K562 (cell line): ENCODE data around the gene ERC2. TPM values are rescaled to one million over a fixed set of nuclear protein-coding genes. Genes with fewer than 3 reads are reported as not detected.

Source experiments
- ATAC-seq: fragments of 200-7000 bp; cut with Tn5 transposase; 3 replicates; pipeline ENCODE4 v1.9.1; 2020; ENCODE audit warnings: moderate library complexity
- BruUV-seq: library from RNA; stranded (reverse); fragments of 400-500 nt; replicated peaks from 2 replicates; lab custom pipeline; 2021; lab: Mats Ljungman, UMichigan
- CTCF ChIA-PET: fragments of 300-600 bp; formaldehyde crosslinking; extraction: SDS; loops from one replicate; lab custom pipeline; 2021; ENCODE audit warnings: low intra/inter-chr PET ratio; lab: Yijun Ruan, JAX
- POLR2A ChIA-PET: fragments of 300-600, 350-650 bp; sonication (Branson Sonifier 250); formaldehyde crosslinking; extraction: SDS; loops from one replicate; lab custom pipeline; 2021; ENCODE audit warnings: antibody characterized with exemption, inconsistent platforms; lab: Yijun Ruan, JAX
- DNase-seq, 4 experiments: peaks; one replicate each; pipeline versions ENCODE4 v3.0.0 to v3.0.0-alpha.2; 2011 to 2018; ENCODE audit warnings: low spot score in 3 of 4, mixed read lengths in 3 of 4; ENCODE audit errors: extremely low read depth in 1 of 4
- FAIRE-seq: peaks from 2 replicates; lab custom pipeline; 2011; peaks lifted over from hg19 to GRCh38; lab: Jason Lieb, UNC
- H2AFZ ChIP-seq: 2 replicates; pipeline ENCODE4 v1.6.0; 2011; ENCODE audit warnings: low read depth, low read length, control low read depth, inconsistent platforms
- H3K27ac ChIP-seq: fragments of 200-600 bp; 3 replicates; pipeline ENCODE4 v1.8.0; 2011; ENCODE audit warnings: low read depth, mild to moderate bottlenecking, control low read depth, inconsistent platforms, low read length, moderate library complexity, mixed read lengths; ENCODE audit errors: extremely low read depth
- H3K27me3 ChIP-seq, 2 experiments: fragments of 300-600 bp in 1 of 2; 2 replicates in 1 of 2; 3 replicates in 1 of 2; pipeline versions ENCODE4 v1.6.0 to v1.8.0; 2011; ENCODE audit warnings: inconsistent platforms in 2 of 2, low read length in 2 of 2, mild to moderate bottlenecking in 1 of 2, mixed read lengths in 1 of 2, moderate library complexity in 1 of 2; ENCODE audit not compliant: control insufficient read depth in 2 of 2, insufficient read depth in 2 of 2
- H3K36me3 ChIP-seq: fragments of 300-600 bp; 3 replicates; pipeline ENCODE4 v1.8.0; 2011; ENCODE audit warnings: mild to moderate bottlenecking, low read length, inconsistent platforms; ENCODE audit not compliant: control insufficient read depth, insufficient read depth
- H3K4me1 ChIP-seq, 2 experiments: fragments of 200-600 bp in 1 of 2; replicated peaks in 1 of 2; 2 replicates in 1 of 2; 3 replicates in 1 of 2; pipeline versions ENCODE4 v1.5.1 to v1.8.0; 2011; ENCODE audit warnings: inconsistent platforms in 2 of 2, low read length in 2 of 2, mild to moderate bottlenecking in 1 of 2, mixed read lengths in 1 of 2, moderate library complexity in 1 of 2; ENCODE audit not compliant: control insufficient read depth in 2 of 2, insufficient read depth in 2 of 2
- H3K4me2 ChIP-seq: 2 replicates; pipeline ENCODE4 v1.6.1; 2011; ENCODE audit warnings: low read length, control low read depth, inconsistent platforms, mixed read lengths; ENCODE audit not compliant: insufficient read depth
- H3K4me3 ChIP-seq: fragments of 200-600 bp; sonication (generic), shearing (Covaris generic); 2 replicates; pipeline ENCODE4 v1.5.1; 2016; ENCODE audit warnings: control low read depth, inconsistent platforms
- H3K79me2 ChIP-seq: fragments of 200-600 bp; 3 replicates; pipeline ENCODE4 v1.8.0; 2011; ENCODE audit warnings: low read length, inconsistent platforms; ENCODE audit not compliant: control insufficient read depth, insufficient read depth
- H3K9ac ChIP-seq, 2 experiments: 2 replicates each; pipeline versions ENCODE4 v1.6.0 to v1.6.1; 2011; ENCODE audit warnings: low read depth in 2 of 2, low read length in 2 of 2, control low read depth in 1 of 2, inconsistent platforms in 1 of 2, mild to moderate bottlenecking in 1 of 2, mixed read lengths in 1 of 2; ENCODE audit not compliant: insufficient read depth in 1 of 2
- H3K9me1 ChIP-seq: one replicate; pipeline ENCODE4 v1.6.0; 2011; ENCODE audit warnings: inconsistent platforms, mild to moderate bottlenecking, low read length, moderate library complexity; ENCODE audit not compliant: control insufficient read depth, insufficient read depth
- H3K9me3 ChIP-seq: replicated peaks from 2 replicates; pipeline ENCODE4 v1.5.1; 2011; ENCODE audit warnings: low read depth, low read length, inconsistent platforms; ENCODE audit not compliant: control insufficient read depth, insufficient read depth
- H4K20me1 ChIP-seq: replicated peaks from 2 replicates; pipeline ENCODE4 v1.6.1; 2011; ENCODE audit warnings: low read length, inconsistent platforms, mixed read lengths; ENCODE audit not compliant: control insufficient read depth, insufficient read depth
- E2F6 ChIP-seq, 2 experiments: IDR thresholded peaks; 2 replicates each; pipeline ENCODE4 v1.6.1; 2011; ENCODE audit warnings: borderline replicate concordance in 1 of 2, control low read depth in 1 of 2, low read depth in 1 of 2, low read length in 1 of 2, mild to moderate bottlenecking in 1 of 2, mixed read lengths in 1 of 2, moderate library complexity in 1 of 2; ENCODE audit not compliant: insufficient read depth in 1 of 2, insufficient read length in 1 of 2, poor library complexity in 1 of 2, severe bottlenecking in 1 of 2; ENCODE audit errors: extremely low read depth in 1 of 2
- GATAD2B ChIP-seq: fragments of 450-650 bp; IDR thresholded peaks from 2 replicates; pipeline ENCODE4 v1.6.1; 2017; ENCODE audit warnings: mild to moderate bottlenecking, borderline replicate concordance
- HEY1 ChIP-seq: fragments of 250-450 bp; sonication (Bioruptor Pico); IDR thresholded peaks from 2 replicates; pipeline ENCODE4 v1.5.0; 2020; ENCODE audit warnings: mild to moderate bottlenecking, moderate library complexity, borderline replicate concordance
- NR2C1 ChIP-seq, 2 experiments: fragments of 450-650 bp; IDR thresholded peaks; 2 replicates each; pipeline ENCODE4 v1.6.1; 2017; ENCODE audit warnings: mild to moderate bottlenecking in 2 of 2, antibody characterized with exemption in 1 of 2, inconsistent platforms in 1 of 2, missing compliant biosample characterization in 1 of 2, missing genetic modification characterization in 1 of 2
- PKNOX1 ChIP-seq: fragments of 450-650 bp; IDR thresholded peaks from 2 replicates; pipeline ENCODE4 v1.6.1; 2016
- TAF1 ChIP-seq: IDR thresholded peaks from 2 replicates; pipeline ENCODE4 v1.6.1; 2011; ENCODE audit warnings: mild to moderate bottlenecking, low read length, moderate library complexity; ENCODE audit not compliant: insufficient read depth, control insufficient read depth, severe bottlenecking; ENCODE audit errors: extremely low read depth
- ZNF175 ChIP-seq: fragments of 200-800 bp; sonication (Bioruptor generic); IDR thresholded peaks from 2 replicates; pipeline ENCODE4 v1.6.1; 2016; ENCODE audit warnings: low read depth, mild to moderate bottlenecking, missing genetic modification characterization, missing compliant biosample characterization
- ZNF24 ChIP-seq: fragments of 450-650 bp; IDR thresholded peaks from 2 replicates; pipeline ENCODE4 v1.6.1; 2016
- ZNF3 ChIP-seq: fragments of 250-450 bp; sonication (Bioruptor Pico); IDR thresholded peaks from 2 replicates; pipeline ENCODE4 v1.5.0; 2021; ENCODE audit warnings: mild to moderate bottlenecking, moderate library complexity
- ZNF41 ChIP-seq: fragments of 250-450 bp; sonication (Bioruptor Pico); conservative IDR thresholded peaks from 2 replicates; pipeline ENCODE4 v1.4.0; 2020; ENCODE audit warnings: mild to moderate bottlenecking
- WGBS: fragments of 100-300 bp; shearing (Covaris generic); methylation state at CpG from one replicate; pipeline ENCODE4 v1.1.6; 2016; ENCODE audit warnings: low coverage, mixed read lengths; ENCODE audit not compliant: insufficient coverage; ENCODE audit errors: missing lambda C conversion rate; 5-methylcytosine and 5-hydroxymethylcytosine counted together
- in situ Hi-C: fragments of 300-500 bp; cut with MboI; formaldehyde crosslinking; loops from 4 replicates; pipeline ENCODE4 v1.15.0; 2018; ENCODE audit warnings: inconsistent platforms, mixed read lengths
- intact Hi-C: fragments of 100-400 bp; cut with micrococcal nuclease; formaldehyde crosslinking; loops from 2 replicates; pipeline ENCODE4 v1.14.2; 2022
- polyA plus RNA-seq, 8 experiments: library from polyadenylated mRNA; depleted of rRNA in 4 of 8; stranded (reverse) in 5 of 8; unstranded in 3 of 8; fragments of >200 nt; fragmentation: Nextera tagmentation in 2 of 8; fragmentation: Illumina TruSeq in 1 of 8; extraction: Ambion mirVana in 2 of 8; extraction: Trizol in 1 of 8; gene quantifications; 2 replicates each; pipeline versions ENCODE4 v1.2.1 to v1.2.3, GENCODE V29; 2011 to 2014; ENCODE audit warnings: inconsistent platforms in 1 of 8, missing spikeins in 1 of 8
- total RNA-seq, 7 experiments: library from RNA; depleted of rRNA in 6 of 7; stranded (reverse); fragments of >200 nt in 6 of 7; fragmentation: Illumina TruSeq in 2 of 7; extraction: Trizol in 2 of 7; gene quantifications; 2 replicates each; pipeline versions ENCODE4 v1.2.1 to v1.2.3, GENCODE V29; 2011 to 2021; ENCODE audit warnings: low replicate concordance in 1 of 7
- TF ChIP-seq, protein P1 (sequence below): conservative IDR thresholded peaks from 2 replicates; pipeline ENCODE4 v1.6.1; 2011; ENCODE audit warnings: low read depth, mild to moderate bottlenecking, low read length; ENCODE audit not compliant: control insufficient read depth
- TF ChIP-seq, protein P2 (sequence below), 2 experiments: IDR thresholded peaks; 2 replicates each; pipeline ENCODE4 v1.6.1; 2012; ENCODE audit warnings: improper control_type of control experiment in 2 of 2, low read depth in 2 of 2, low read length in 2 of 2, borderline replicate concordance in 1 of 2

ERC2 gene
- total and polyA plus RNA-seq, 9 of the 15 experiments (the other 6 are each of a cell fraction or from before 2014, with no cell fraction given), result 0.04 to 0.18 (median 0.07) TPM; not detected in 2

GRCh38 chr3:55796533-55796932, 671.7 kb downstream of the ERC2 start:
- WGBS, result 0% methylated on average over 4 of the region's 5 CpGs
- no peaks in the 10 kb centered on the region for H3K36me3 ChIP-seq

DNA sequence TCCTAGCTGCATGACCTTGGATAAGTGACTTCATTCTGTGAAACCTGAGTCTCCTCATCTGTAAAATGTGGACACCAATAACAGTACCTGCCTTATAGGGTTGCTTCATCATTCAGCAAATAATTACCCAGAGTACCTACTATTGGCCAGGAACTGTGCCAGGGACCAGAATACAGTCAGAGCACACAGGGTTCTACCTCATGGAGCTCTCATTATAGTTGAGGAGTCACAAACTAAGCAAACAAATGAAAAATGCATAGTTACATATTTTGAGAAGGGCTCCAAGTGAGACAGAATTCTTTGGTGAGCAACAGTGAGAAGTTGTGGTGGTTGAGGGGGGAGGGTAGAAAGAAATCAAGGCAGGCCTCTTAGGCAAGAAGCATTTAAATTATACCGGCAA, 672.5 kb downstream of the ERC2 start:
- no peak for ATAC-seq
- no peaks in the 10 kb centered on the region for H3K9me1 ChIP-seq
- no peak for DNase-seq
- H3K36me3 ChIP-seq, result no peaks in the 10 kb centered on the region
- no peak overlapping the region for H2AFZ ChIP-seq
- no peak overlapping the region for H3K4me2 ChIP-seq
- POLR2A ChIA-PET, result interaction anchor here (0.9 kb wide), 1 partner anchor 10 kb away, joined by 4 read pairs; no protein-coding TSS in a partner anchor
- H3K4me1 ChIP-seq, result no peaks in the 10 kb centered on the region
- no peak overlapping the region for H3K27ac ChIP-seq
- no peaks in the 10 kb centered on the region for H3K27me3 ChIP-seq
- intact Hi-C loops, result no loop called here
- in situ Hi-C loops, result no loop called here
- H3K4me3 ChIP-seq, result no peak overlapping the region
- H3K9me3 ChIP-seq, result no peaks in the 10 kb centered on the region
- 0% methylated on average over 1 of the region's 1 CpG for WGBS
- FAIRE-seq, result no peak
- no peaks in the 10 kb centered on the region for H4K20me1 ChIP-seq
- no peak overlapping the region for H3K9ac ChIP-seq
- CTCF ChIA-PET, result no interaction called here
- no TSS peak for BruUV-seq
- no peaks in the 10 kb centered on the region for H3K79me2 ChIP-seq
- TF ChIP-seq ZNF41 (CRISPR knock-in tag), result no peak
- TF ChIP-seq, protein P1, sequence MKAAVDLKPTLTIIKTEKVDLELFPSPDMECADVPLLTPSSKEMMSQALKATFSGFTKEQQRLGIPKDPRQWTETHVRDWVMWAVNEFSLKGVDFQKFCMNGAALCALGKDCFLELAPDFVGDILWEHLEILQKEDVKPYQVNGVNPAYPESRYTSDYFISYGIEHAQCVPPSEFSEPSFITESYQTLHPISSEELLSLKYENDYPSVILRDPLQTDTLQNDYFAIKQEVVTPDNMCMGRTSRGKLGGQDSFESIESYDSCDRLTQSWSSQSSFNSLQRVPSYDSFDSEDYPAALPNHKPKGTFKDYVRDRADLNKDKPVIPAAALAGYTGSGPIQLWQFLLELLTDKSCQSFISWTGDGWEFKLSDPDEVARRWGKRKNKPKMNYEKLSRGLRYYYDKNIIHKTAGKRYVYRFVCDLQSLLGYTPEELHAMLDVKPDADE, result no peak
- TF ChIP-seq PKNOX1, result no peak
- TF ChIP-seq, protein P2, sequence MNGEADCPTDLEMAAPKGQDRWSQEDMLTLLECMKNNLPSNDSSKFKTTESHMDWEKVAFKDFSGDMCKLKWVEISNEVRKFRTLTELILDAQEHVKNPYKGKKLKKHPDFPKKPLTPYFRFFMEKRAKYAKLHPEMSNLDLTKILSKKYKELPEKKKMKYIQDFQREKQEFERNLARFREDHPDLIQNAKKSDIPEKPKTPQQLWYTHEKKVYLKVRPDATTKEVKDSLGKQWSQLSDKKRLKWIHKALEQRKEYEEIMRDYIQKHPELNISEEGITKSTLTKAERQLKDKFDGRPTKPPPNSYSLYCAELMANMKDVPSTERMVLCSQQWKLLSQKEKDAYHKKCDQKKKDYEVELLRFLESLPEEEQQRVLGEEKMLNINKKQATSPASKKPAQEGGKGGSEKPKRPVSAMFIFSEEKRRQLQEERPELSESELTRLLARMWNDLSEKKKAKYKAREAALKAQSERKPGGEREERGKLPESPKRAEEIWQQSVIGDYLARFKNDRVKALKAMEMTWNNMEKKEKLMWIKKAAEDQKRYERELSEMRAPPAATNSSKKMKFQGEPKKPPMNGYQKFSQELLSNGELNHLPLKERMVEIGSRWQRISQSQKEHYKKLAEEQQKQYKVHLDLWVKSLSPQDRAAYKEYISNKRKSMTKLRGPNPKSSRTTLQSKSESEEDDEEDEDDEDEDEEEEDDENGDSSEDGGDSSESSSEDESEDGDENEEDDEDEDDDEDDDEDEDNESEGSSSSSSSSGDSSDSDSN (IDR thresholded peaks at IDR 0.05; ENCODE audit: borderline replicate concordance in 1 of 2, low read depth in 2 of 2, low read length in 2 of 2), result no peak
- no peak for TF ChIP-seq ZNF175 (CRISPR knock-in tag)

More at GRCh38 chr3:55796533-55796932, 671.7 kb downstream of the ERC2 start:
- H3K4me2 ChIP-seq, result no peak overlapping the region
- DNase-seq, result no peak
- H3K79me2 ChIP-seq, result no peaks in the 10 kb centered on the region
- intact Hi-C loops, result no loop called here
- no peak overlapping the region for H3K9ac ChIP-seq
- no peaks in the 10 kb centered on the region for H3K27me3 ChIP-seq
- no peak overlapping the region for H3K27ac ChIP-seq
- no peaks in the 10 kb centered on the region for H3K4me1 ChIP-seq
- no peaks in the 10 kb centered on the region for H3K9me1 ChIP-seq
- FAIRE-seq, result no peak
- no peaks in the 10 kb centered on the region for H4K20me1 ChIP-seq
- no peak for ATAC-seq
- TF ChIP-seq GATAD2B (no peak), NR2C1 (IDR thresholded peaks at IDR 0.05) (no peak), NR2C1 (tag; IDR thresholded peaks at IDR 0.05) (no peak), ZNF3 (CRISPR knock-in tag) (no peak), TAF1 (no peak), HEY1 (CRISPR knock-in tag) (no peak), ZNF24 (no peak), E2F6 (IDR thresholded peaks at IDR 0.05; ENCODE audit: borderline replicate concordance in 1 of 2, extremely low read depth in 1 of 2, insufficient read depth in 1 of 2, insufficient read length in 1 of 2, low read depth in 1 of 2, low read length in 1 of 2, poor library complexity in 1 of 2, severe bottlenecking in 1 of 2) (no peak)
- H2AFZ ChIP-seq, result no peak overlapping the region
- no TSS peak for BruUV-seq
- ChIA-PET CTCF (no interaction called here), POLR2A (no interaction called here)
- H3K4me3 ChIP-seq, result no peak overlapping the region
- H3K9me3 ChIP-seq, result no peaks in the 10 kb centered on the region
- in situ Hi-C loops, result no loop called here
